GM23338 (cell line): ENCODE data around the gene DPH2.

Experiments
- CREB1 ChIP-seq: fragments of 250-450 bp; sonication (Bioruptor Pico); IDR thresholded peaks from 2 replicates; pipeline ENCODE4 v1.5.0; 2020; ENCODE audit warnings: low read depth, mild to moderate bottlenecking, moderate library complexity
- CTCF ChIP-seq, 2 experiments: fragments of 200-600 bp in 1 of 2; sonication (generic) in 1 of 2; conservative IDR thresholded peaks; 2 replicates each; pipeline versions ENCODE4 v1.5.1 to v1.6.1; 2016 to 2017; ENCODE audit warnings: antibody characterized with exemption in 2 of 2, low read depth in 2 of 2, mild to moderate bottlenecking in 2 of 2, moderate library complexity in 1 of 2
- EZH2 ChIP-seq: fragments of 200-600 bp; sonication (generic); IDR thresholded peaks from one replicate; pipeline ENCODE4 v1.8.0; 2017; ENCODE audit warnings: antibody characterized with exemption, mild to moderate bottlenecking, low read depth; ENCODE audit not compliant: unreplicated experiment
- EZH2phosphoT487 ChIP-seq: fragments of 200-600 bp; sonication (generic); IDR thresholded peaks from one replicate; pipeline ENCODE4 v1.8.1; 2018; ENCODE audit warnings: antibody characterized with exemption; ENCODE audit not compliant: unreplicated experiment
- JUNB ChIP-seq: IDR thresholded peaks from one replicate; pipeline ENCODE4 v1.6.1; 2016; ENCODE audit warnings: antibody characterized with exemption; ENCODE audit not compliant: unreplicated experiment
- POLR2AphosphoS5 ChIP-seq: IDR thresholded peaks from 2 replicates; pipeline ENCODE4 v1.6.1; 2016; ENCODE audit warnings: antibody characterized with exemption, low read depth
- REST ChIP-seq: IDR thresholded peaks from one replicate; pipeline ENCODE4 v1.6.1; 2018; ENCODE audit warnings: antibody characterized with exemption; ENCODE audit not compliant: unreplicated experiment
- ZNF114 ChIP-seq: fragments of 250-450 bp; sonication (Bioruptor Pico); IDR thresholded peaks from 2 replicates; pipeline ENCODE4 v1.5.0; 2020; ENCODE audit warnings: mild to moderate bottlenecking, moderate library complexity
- ZNF462 ChIP-seq: fragments of 250-450 bp; sonication (Bioruptor Pico); IDR thresholded peaks from 2 replicates; pipeline ENCODE4 v1.5.0; 2020; ENCODE audit warnings: mild to moderate bottlenecking, moderate library complexity
- TF ChIP-seq, protein P1 (sequence below): IDR thresholded peaks from 2 replicates; pipeline ENCODE4 v1.6.1; 2016; ENCODE audit warnings: antibody characterized with exemption

DNA sequence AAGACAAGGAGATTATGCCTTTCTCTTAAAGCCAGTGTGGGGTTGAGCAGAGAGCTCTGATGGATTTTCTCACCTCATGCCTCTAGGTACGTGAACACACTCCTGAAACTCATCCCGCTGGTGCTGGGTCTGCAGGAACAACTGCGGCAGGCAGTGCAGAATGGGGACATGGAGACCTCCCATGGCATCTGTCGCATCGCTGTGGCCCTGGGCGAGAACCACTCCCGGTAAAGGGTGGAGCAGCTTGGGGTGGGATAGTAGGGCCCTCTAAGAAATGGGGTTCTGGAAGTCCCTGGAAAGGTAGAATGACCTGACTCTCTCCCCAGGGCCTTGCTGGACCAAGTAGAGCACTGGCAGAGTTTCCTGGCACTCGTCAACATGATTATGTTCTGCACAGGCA lies 13.6 kb upstream of the DPH2 start:
- TF ChIP-seq CTCF (conservative IDR thresholded peaks at IDR 0.05; ENCODE audit: low read depth in 2 of 2) (no peak), EZH2phosphoT487 (no peak), EZH2 (no peak), CREB1 (no peak), POLR2AphosphoS5 (no peak), JUNB (no peak), REST (no peak), ZNF462 (no peak), ZNF114 (CRISPR knock-in tag) (no peak)
- TF ChIP-seq, protein P1, sequence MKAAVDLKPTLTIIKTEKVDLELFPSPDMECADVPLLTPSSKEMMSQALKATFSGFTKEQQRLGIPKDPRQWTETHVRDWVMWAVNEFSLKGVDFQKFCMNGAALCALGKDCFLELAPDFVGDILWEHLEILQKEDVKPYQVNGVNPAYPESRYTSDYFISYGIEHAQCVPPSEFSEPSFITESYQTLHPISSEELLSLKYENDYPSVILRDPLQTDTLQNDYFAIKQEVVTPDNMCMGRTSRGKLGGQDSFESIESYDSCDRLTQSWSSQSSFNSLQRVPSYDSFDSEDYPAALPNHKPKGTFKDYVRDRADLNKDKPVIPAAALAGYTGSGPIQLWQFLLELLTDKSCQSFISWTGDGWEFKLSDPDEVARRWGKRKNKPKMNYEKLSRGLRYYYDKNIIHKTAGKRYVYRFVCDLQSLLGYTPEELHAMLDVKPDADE: no peak
